ENCODE measurements around the gene CD82. TPM values are rescaled to one million over a fixed set of nuclear protein-coding genes. Genes with fewer than 3 reads are reported as not detected.
A peak's percentile ranks its signal among the peaks of the same experiment; 100 is the strongest.

Gene CD82
- total RNA-seq, 1 experiment from 2014 or later: 4.5 TPM

DNA sequence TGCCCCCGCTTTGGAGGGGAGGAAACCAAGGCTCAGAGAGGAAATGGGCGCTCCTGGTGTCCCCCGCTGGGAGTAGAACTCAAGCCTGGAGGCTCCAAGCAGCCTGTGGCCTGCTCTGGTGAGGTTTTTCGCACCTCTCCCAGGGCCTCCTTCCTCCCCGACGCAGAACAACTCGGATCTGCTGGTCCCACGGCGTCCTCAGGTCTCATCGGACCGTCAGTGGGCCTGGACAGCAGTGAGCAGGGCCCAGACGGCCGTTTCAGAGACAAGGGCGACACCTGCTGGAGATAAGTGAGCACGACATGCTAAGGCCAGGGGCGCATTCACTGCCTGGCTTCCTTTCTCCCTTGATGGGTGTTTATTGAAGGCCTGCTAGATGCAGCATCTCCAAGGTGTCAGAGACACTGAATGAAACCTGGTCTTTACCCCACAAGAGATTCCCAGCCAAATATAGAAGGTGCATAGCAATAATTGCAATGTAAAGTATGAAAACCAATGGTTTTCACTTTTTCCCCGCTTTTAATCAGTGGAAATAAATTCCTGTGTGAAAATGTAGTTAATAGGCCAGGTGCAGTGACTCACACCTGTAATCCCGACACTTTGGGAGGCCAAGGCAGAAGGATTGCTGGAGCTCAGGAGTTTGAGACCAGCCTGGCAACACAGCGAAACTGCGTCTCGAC, 26.9 kb upstream of the CD82 start:
- no peak overlapping the region for H2BK15ac ChIP-seq (ENCODE audit: low read depth, low read length)
- no peaks in the 10 kb centered on the region for H3K36me3 Mint-ChIP-seq (ENCODE audit: insufficient read depth in 1 of 3, low read depth in 3 of 3)
- no peak overlapping the region for H2AK5ac ChIP-seq (ENCODE audit: insufficient read length, low read length)
- no peak overlapping the region for H3K4me3 Mint-ChIP-seq
- no peak overlapping the region for H3K4ac ChIP-seq (ENCODE audit: low read depth, low read length)
- H3K23ac ChIP-seq (ENCODE audit: insufficient read length, low read depth, low read length): no peak overlapping the region
- DNase-seq: peak; percentile 86
- no peak overlapping the region for H4K91ac ChIP-seq (ENCODE audit: insufficient read length, low read depth, low read length)
- no peaks in the 10 kb centered on the region for H3K4me1 ChIP-seq (ENCODE audit: insufficient read depth, low read length)
- H2BK12ac ChIP-seq (ENCODE audit: insufficient read length, low read depth, low read length): no peak overlapping the region
- H4K20me1 ChIP-seq (ENCODE audit: control insufficient read depth, insufficient read depth, insufficient read length): no peaks in the 10 kb centered on the region
- H3T11ph ChIP-seq (ENCODE audit: low read length): no peak overlapping the region
- no peak overlapping the region for H4K8ac ChIP-seq (replicated peaks; ENCODE audit: insufficient read length, low read depth, low read length)
- H2AFZ ChIP-seq (ENCODE audit: low read length): no peak overlapping the region
- no peaks in the 10 kb centered on the region for H3K9me3 ChIP-seq (ENCODE audit: control insufficient read depth, low read depth, low read length)
- H3K4me2 ChIP-seq (ENCODE audit: insufficient read depth, insufficient read length, low read length): no peak overlapping the region
- peaks cover 28% of the 10 kb centered on the region for H3K27me3 Mint-ChIP-seq (ENCODE audit: low read depth)
- no peak overlapping the region for H2BK120ac ChIP-seq (ENCODE audit: low read depth, low read length, poor library complexity, severe bottlenecking)
- TF ChIP-seq, protein P1, sequence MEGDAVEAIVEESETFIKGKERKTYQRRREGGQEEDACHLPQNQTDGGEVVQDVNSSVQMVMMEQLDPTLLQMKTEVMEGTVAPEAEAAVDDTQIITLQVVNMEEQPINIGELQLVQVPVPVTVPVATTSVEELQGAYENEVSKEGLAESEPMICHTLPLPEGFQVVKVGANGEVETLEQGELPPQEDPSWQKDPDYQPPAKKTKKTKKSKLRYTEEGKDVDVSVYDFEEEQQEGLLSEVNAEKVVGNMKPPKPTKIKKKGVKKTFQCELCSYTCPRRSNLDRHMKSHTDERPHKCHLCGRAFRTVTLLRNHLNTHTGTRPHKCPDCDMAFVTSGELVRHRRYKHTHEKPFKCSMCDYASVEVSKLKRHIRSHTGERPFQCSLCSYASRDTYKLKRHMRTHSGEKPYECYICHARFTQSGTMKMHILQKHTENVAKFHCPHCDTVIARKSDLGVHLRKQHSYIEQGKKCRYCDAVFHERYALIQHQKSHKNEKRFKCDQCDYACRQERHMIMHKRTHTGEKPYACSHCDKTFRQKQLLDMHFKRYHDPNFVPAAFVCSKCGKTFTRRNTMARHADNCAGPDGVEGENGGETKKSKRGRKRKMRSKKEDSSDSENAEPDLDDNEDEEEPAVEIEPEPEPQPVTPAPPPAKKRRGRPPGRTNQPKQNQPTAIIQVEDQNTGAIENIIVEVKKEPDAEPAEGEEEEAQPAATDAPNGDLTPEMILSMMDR (conservative IDR thresholded peaks at IDR 0.05): peak; percentile 98
- no peak overlapping the region for H3K56ac ChIP-seq (ENCODE audit: insufficient read length, low read depth, low read length)
- H3K27ac Mint-ChIP-seq: peak overlapping the region in 2 of 3 experiments; percentile 11 to 37; a peak in 2 of 7 replicates
- no peak overlapping the region for H4K5ac ChIP-seq (ENCODE audit: insufficient read length, low read depth, low read length)
- H3K79me1 ChIP-seq (ENCODE audit: insufficient read depth, low read depth, low read length, poor library complexity, severe bottlenecking): no peaks in the 10 kb centered on the region
- H3K9me3 Mint-ChIP-seq: no peaks in the 10 kb centered on the region; a peak in 1 of 5 replicates
- WGBS (ENCODE audit: extremely low coverage, insufficient read length, low lambda C conversion rate): no CpG with 5 or more reads among the region's 21 CpGs
- no peaks in the 10 kb centered on the region for H3K23me2 ChIP-seq (ENCODE audit: insufficient read length, low read depth, low read length, poor library complexity, severe bottlenecking)
- no peak overlapping the region for H3K9ac ChIP-seq (ENCODE audit: extremely low read depth, insufficient read length, low read length)
- H3K14ac ChIP-seq (ENCODE audit: insufficient read depth, low read length): no peak overlapping the region
- no peaks in the 10 kb centered on the region for H3K27me3 ChIP-seq (ENCODE audit: insufficient read depth, low read length)
- H3K4me1 Mint-ChIP-seq: peaks cover 3 to 8% of the 10 kb centered on the region in 2 experiments; a peak in 3 of 4 replicates
- H2BK20ac ChIP-seq (ENCODE audit: low read depth, low read length, poor library complexity, severe bottlenecking): no peak overlapping the region
- no peak overlapping the region for H3K18ac ChIP-seq (ENCODE audit: insufficient read length, low read depth, low read length)
- no peak overlapping the region for H2BK5ac ChIP-seq (ENCODE audit: insufficient read length, low read length)
- H3K79me2 ChIP-seq (ENCODE audit: insufficient read depth, low read length): no peaks in the 10 kb centered on the region
- no peak overlapping the region for H3K27ac ChIP-seq (ENCODE audit: insufficient read length, low read depth, low read length)
